HEK293 (cell line): ENCODE data around the gene TNIK.

ENCODE experiments used
- CTCF ChIA-PET: fragments of 350-600 bp; formaldehyde crosslinking; extraction: SDS; loops from one replicate; lab custom pipeline; 2021; ENCODE audit warnings: antibody characterized with exemption; lab: Yijun Ruan, JAX
- POLR2A ChIA-PET: fragments of 300-600 bp; formaldehyde crosslinking; extraction: SDS; loops from one replicate; lab custom pipeline; 2020; ENCODE audit warnings: antibody characterized with exemption, inconsistent platforms; lab: Yijun Ruan, JAX
- H3K27ac ChIP-seq: fragments of 200-500 bp; sonication (Bioruptor generic); 2 replicates; pipeline ENCODE4 v1.5.1; 2014; ENCODE audit warnings: low read depth, low read length, control low read depth, inconsistent platforms; ENCODE audit errors: extremely low read depth
- H3K36me3 ChIP-seq, 2 experiments: fragments of 200-500 bp in 1 of 2; sonication (Bioruptor generic) in 1 of 2; 1 replicate in 1 of 2; 2 replicates in 1 of 2; pipeline ENCODE4 v1.5.1; 2014 to 2017; ENCODE audit warnings: inconsistent platforms in 2 of 2, low read length in 2 of 2; ENCODE audit not compliant: control insufficient read depth in 2 of 2, insufficient read depth in 1 of 2
- H3K4me1 ChIP-seq: fragments of 200-500 bp; sonication (Bioruptor generic); 2 replicates; pipeline ENCODE4 v1.5.1; 2014; ENCODE audit warnings: mild to moderate bottlenecking, low read length, inconsistent platforms; ENCODE audit not compliant: control insufficient read depth, insufficient read depth
- H3K4me3 ChIP-seq: 2 replicates; pipeline ENCODE4 v1.5.1; 2011; ENCODE audit warnings: low read depth, mild to moderate bottlenecking, control low read depth, low read length, moderate library complexity
- H3K9me3 ChIP-seq: fragments of 200-500 bp; sonication (Bioruptor generic); 2 replicates; pipeline ENCODE4 v1.5.1; 2014; ENCODE audit warnings: low read depth, low read length, inconsistent platforms; ENCODE audit not compliant: control insufficient read depth, insufficient read depth
- GLI4 ChIP-seq: fragments of 450-650 bp; formaldehyde crosslinking; IDR thresholded peaks from 2 replicates; pipeline ENCODE4 v1.5.1; 2016; ENCODE audit warnings: missing biosample characterization, missing genetic modification characterization
- SALL2 ChIP-seq: fragments of 450-650 bp; formaldehyde crosslinking; IDR thresholded peaks from 2 replicates; pipeline ENCODE4 v1.5.0; 2017; ENCODE audit warnings: missing biosample characterization, mild to moderate bottlenecking, missing genetic modification characterization, borderline replicate concordance
- SCRT1 ChIP-seq: fragments of 450-650 bp; formaldehyde crosslinking; IDR thresholded peaks from 2 replicates; pipeline ENCODE4 v1.5.1; 2016; ENCODE audit warnings: missing biosample characterization, missing genetic modification characterization, borderline replicate concordance
- SETDB1 ChIP-seq: IDR thresholded peaks from one replicate; pipeline ENCODE4 v1.6.1; 2017; ENCODE audit warnings: mild to moderate bottlenecking, low read length, moderate library complexity, mixed read lengths; ENCODE audit not compliant: insufficient read length
- YY1 ChIP-seq: fragments of 450-650 bp; formaldehyde crosslinking; IDR thresholded peaks from 2 replicates; pipeline ENCODE4 v1.5.1; 2018; ENCODE audit warnings: missing biosample characterization, missing genetic modification characterization
- YY2 ChIP-seq: fragments of 450-650 bp; formaldehyde crosslinking; IDR thresholded peaks from 2 replicates; pipeline ENCODE4 v1.5.1; 2016; ENCODE audit warnings: missing biosample characterization, missing genetic modification characterization
- ZFP37 ChIP-seq: fragments of 450-650 bp; formaldehyde crosslinking; IDR thresholded peaks from 2 replicates; pipeline ENCODE4 v1.5.1; 2016; ENCODE audit warnings: missing biosample characterization, missing genetic modification characterization
- ZNF112 ChIP-seq: fragments of 450-650 bp; formaldehyde crosslinking; IDR thresholded peaks from 2 replicates; pipeline ENCODE4 v1.5.0; 2017; ENCODE audit warnings: missing biosample characterization, missing genetic modification characterization
- ZNF140 ChIP-seq: fragments of 450-650 bp; formaldehyde crosslinking; IDR thresholded peaks from 2 replicates; pipeline ENCODE4 v1.5.1; 2016; ENCODE audit warnings: missing biosample characterization, missing genetic modification characterization
- ZNF157 ChIP-seq: fragments of 450-650 bp; formaldehyde crosslinking; IDR thresholded peaks from 2 replicates; pipeline ENCODE4 v1.5.1; 2016; ENCODE audit warnings: missing biosample characterization, missing genetic modification characterization
- ZNF16 ChIP-seq: fragments of 450-650 bp; formaldehyde crosslinking; IDR thresholded peaks from 2 replicates; pipeline ENCODE4 v1.5.1; 2016; ENCODE audit warnings: low read depth, missing biosample characterization, missing genetic modification characterization
- ZNF174 ChIP-seq: fragments of 450-650 bp; formaldehyde crosslinking; IDR thresholded peaks from 2 replicates; pipeline ENCODE4 v1.5.0; 2017; ENCODE audit warnings: missing biosample characterization, mild to moderate bottlenecking, missing genetic modification characterization
- ZNF214 ChIP-seq: fragments of 450-650 bp; formaldehyde crosslinking; IDR thresholded peaks from 2 replicates; pipeline ENCODE4 v1.5.1; 2017; ENCODE audit warnings: missing biosample characterization, mild to moderate bottlenecking, missing genetic modification characterization, borderline replicate concordance
- ZNF239 ChIP-seq: fragments of 450-650 bp; formaldehyde crosslinking; IDR thresholded peaks from 2 replicates; pipeline ENCODE4 v1.5.1; 2016; ENCODE audit warnings: missing biosample characterization, missing genetic modification characterization
- ZNF354C ChIP-seq: fragments of 450-650 bp; formaldehyde crosslinking; IDR thresholded peaks from 2 replicates; pipeline ENCODE4 v1.5.1; 2016; ENCODE audit warnings: missing biosample characterization, missing genetic modification characterization, low read depth, borderline replicate concordance
- ZNF529 ChIP-seq: fragments of 450-650 bp; formaldehyde crosslinking; IDR thresholded peaks from 2 replicates; pipeline ENCODE4 v1.5.1; 2017; ENCODE audit warnings: missing genetic modification characterization, missing biosample characterization; ENCODE audit not compliant: insufficient replicate concordance
- ZNF561 ChIP-seq: fragments of 450-650 bp; IDR thresholded peaks from 2 replicates; pipeline ENCODE4 v1.5.1; 2018; ENCODE audit warnings: missing biosample characterization, missing genetic modification characterization, borderline replicate concordance
- ZNF585B ChIP-seq: fragments of 450-650 bp; formaldehyde crosslinking; IDR thresholded peaks from 2 replicates; pipeline ENCODE4 v1.5.1; 2016; ENCODE audit warnings: missing biosample characterization, missing genetic modification characterization
- ZNF624 ChIP-seq: fragments of 450-650 bp; formaldehyde crosslinking; IDR thresholded peaks from 2 replicates; pipeline ENCODE4 v1.5.1; 2017; ENCODE audit warnings: missing biosample characterization, missing genetic modification characterization
- ZNF626 ChIP-seq: fragments of 450-650 bp; sonication (Bioruptor Pico); formaldehyde crosslinking; IDR thresholded peaks from 2 replicates; pipeline ENCODE4 v1.5.1; 2018; ENCODE audit warnings: missing biosample characterization, missing genetic modification characterization, inconsistent platforms
- ZNF629 ChIP-seq: fragments of 450-650 bp; formaldehyde crosslinking; IDR thresholded peaks from 2 replicates; pipeline ENCODE4 v1.5.1; 2017; ENCODE audit warnings: missing biosample characterization, missing genetic modification characterization
- ZNF664 ChIP-seq: fragments of 450-650 bp; formaldehyde crosslinking; IDR thresholded peaks from 2 replicates; pipeline ENCODE4 v1.5.1; 2016; ENCODE audit warnings: missing biosample characterization, missing genetic modification characterization
- ZNF677 ChIP-seq: fragments of 450-650 bp; IDR thresholded peaks from 2 replicates; pipeline ENCODE4 v1.5.0; 2018; ENCODE audit warnings: missing biosample characterization, mild to moderate bottlenecking, missing genetic modification characterization, moderate library complexity
- ZNF776 ChIP-seq: fragments of 450-650 bp; formaldehyde crosslinking; IDR thresholded peaks from 2 replicates; pipeline ENCODE4 v1.5.0; 2017; ENCODE audit warnings: missing biosample characterization, missing genetic modification characterization, borderline replicate concordance
- ZNF792 ChIP-seq: fragments of 450-650 bp; formaldehyde crosslinking; IDR thresholded peaks from 2 replicates; pipeline ENCODE4 v1.5.1; 2016; ENCODE audit warnings: missing biosample characterization, missing genetic modification characterization
- ZSCAN30 ChIP-seq: fragments of 450-650 bp; IDR thresholded peaks from 2 replicates; pipeline ENCODE4 v1.5.1; 2018; ENCODE audit warnings: missing biosample characterization, mild to moderate bottlenecking, missing genetic modification characterization, moderate library complexity
- TF ChIP-seq, protein P1 (sequence below): fragments of 450-650 bp; formaldehyde crosslinking; IDR thresholded peaks from 2 replicates; pipeline ENCODE4 v1.5.1; 2016; ENCODE audit warnings: missing biosample characterization, missing genetic modification characterization
- TF ChIP-seq, protein P2 (sequence below): fragments of 450-650 bp; IDR thresholded peaks from 2 replicates; pipeline ENCODE4 v1.5.1; 2018; ENCODE audit warnings: missing biosample characterization, missing genetic modification characterization
- TF ChIP-seq, protein P3 (sequence below): fragments of 450-650 bp; formaldehyde crosslinking; IDR thresholded peaks from 2 replicates; pipeline ENCODE4 v1.5.1; 2016; ENCODE audit warnings: missing biosample characterization, missing genetic modification characterization

Gene TNIK

DNA sequence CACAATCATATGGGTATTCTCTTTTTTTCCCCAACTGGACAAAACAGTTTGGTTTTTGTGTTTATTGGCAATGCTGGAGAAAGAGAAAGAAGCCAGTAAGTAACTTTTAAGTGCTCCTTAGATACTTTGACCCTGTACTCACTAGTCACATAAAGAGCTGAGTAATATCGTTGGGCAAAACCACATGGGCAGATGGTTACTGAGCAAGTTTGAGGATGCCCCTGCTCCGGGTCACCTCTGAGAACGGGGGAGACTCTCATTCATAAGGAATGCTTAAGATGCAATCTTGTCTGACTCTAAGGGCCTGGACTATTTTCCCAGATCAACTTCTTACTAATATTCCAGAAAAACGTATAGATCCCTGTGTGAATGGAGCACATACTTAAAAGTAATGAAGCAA, 327.3 kb downstream of the TNIK start:
- no peaks in the 10 kb centered on the region for H3K9me3 ChIP-seq
- TF ChIP-seq, protein P1, sequence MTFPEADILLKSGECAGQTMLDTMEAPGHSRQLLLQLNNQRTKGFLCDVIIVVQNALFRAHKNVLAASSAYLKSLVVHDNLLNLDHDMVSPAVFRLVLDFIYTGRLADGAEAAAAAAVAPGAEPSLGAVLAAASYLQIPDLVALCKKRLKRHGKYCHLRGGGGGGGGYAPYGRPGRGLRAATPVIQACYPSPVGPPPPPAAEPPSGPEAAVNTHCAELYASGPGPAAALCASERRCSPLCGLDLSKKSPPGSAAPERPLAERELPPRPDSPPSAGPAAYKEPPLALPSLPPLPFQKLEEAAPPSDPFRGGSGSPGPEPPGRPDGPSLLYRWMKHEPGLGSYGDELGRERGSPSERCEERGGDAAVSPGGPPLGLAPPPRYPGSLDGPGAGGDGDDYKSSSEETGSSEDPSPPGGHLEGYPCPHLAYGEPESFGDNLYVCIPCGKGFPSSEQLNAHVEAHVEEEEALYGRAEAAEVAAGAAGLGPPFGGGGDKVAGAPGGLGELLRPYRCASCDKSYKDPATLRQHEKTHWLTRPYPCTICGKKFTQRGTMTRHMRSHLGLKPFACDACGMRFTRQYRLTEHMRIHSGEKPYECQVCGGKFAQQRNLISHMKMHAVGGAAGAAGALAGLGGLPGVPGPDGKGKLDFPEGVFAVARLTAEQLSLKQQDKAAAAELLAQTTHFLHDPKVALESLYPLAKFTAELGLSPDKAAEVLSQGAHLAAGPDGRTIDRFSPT (tag by site-specific recombination) = no peak
- TF ChIP-seq ZFP37 (tag by site-specific recombination) (no peak), ZNF239 (no peak), ZNF214 (tag by site-specific recombination) (no peak), ZNF112 (tag by site-specific recombination) (no peak), ZNF140 (tag by site-specific recombination) (no peak), YY1 (tag by site-specific recombination) (no peak), ZNF629 (tag by site-specific recombination) (no peak), ZNF664 (no peak), ZNF174 (tag by site-specific recombination) (no peak), ZNF585B (tag by site-specific recombination) (no peak), ZNF624 (tag by site-specific recombination) (no peak), ZNF677 (no peak), ZNF16 (no peak), ZNF157 (tag by site-specific recombination) (no peak), ZNF529 (no peak), GLI4 (tag by site-specific recombination) (no peak)
- TF ChIP-seq, protein P2, sequence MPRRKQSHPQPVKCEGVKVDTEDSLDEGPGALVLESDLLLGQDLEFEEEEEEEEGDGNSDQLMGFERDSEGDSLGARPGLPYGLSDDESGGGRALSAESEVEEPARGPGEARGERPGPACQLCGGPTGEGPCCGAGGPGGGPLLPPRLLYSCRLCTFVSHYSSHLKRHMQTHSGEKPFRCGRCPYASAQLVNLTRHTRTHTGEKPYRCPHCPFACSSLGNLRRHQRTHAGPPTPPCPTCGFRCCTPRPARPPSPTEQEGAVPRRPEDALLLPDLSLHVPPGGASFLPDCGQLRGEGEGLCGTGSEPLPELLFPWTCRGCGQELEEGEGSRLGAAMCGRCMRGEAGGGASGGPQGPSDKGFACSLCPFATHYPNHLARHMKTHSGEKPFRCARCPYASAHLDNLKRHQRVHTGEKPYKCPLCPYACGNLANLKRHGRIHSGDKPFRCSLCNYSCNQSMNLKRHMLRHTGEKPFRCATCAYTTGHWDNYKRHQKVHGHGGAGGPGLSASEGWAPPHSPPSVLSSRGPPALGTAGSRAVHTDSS (tag by site-specific recombination) = no peak
- TF ChIP-seq, protein P3, sequence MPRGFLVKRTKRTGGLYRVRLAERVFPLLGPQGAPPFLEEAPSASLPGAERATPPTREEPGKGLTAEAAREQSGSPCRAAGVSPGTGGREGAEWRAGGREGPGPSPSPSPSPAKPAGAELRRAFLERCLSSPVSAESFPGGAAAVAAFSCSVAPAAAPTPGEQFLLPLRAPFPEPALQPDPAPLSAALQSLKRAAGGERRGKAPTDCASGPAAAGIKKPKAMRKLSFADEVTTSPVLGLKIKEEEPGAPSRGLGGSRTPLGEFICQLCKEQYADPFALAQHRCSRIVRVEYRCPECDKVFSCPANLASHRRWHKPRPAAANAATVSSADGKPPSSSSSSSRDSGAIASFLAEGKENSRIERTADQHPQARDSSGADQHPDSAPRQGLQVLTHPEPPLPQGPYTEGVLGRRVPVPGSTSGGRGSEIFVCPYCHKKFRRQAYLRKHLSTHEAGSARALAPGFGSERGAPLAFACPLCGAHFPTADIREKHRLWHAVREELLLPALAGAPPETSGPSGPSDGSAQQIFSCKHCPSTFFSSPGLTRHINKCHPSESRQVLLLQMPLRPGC = no peak
- H3K36me3 ChIP-seq = peaks cover 0 to 12% of the 10 kb centered on the region in 2 experiments; a peak in 1 of 3 replicates
- ChIA-PET POLR2A (no interaction called here), CTCF (no interaction called here)
- H3K27ac ChIP-seq = no peak overlapping the region
- no peak overlapping the region for H3K4me3 ChIP-seq
- no peaks in the 10 kb centered on the region for H3K4me1 ChIP-seq

DNA sequence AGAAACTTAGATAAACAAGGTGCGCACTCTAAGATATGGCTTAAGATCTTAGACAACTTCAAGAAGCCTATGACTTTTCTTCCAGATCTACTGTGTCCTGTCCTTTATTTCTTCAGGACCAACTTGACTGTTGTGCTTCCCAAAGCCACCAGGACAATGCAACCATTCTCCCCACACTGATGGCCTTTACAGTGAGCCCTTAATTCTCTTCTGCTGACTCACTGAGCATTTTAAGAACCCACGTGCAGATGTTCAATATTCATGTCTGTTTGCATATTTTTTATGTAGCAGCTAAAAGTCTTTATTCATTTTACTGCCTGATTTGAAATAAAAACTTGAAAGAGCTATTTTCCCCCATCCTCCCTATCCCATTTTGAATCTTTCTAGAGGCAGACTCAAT, 330.4 kb downstream of the TNIK start:
- ChIA-PET POLR2A (no interaction called here), CTCF (interaction anchor here (0.6 kb wide), 1 partner anchor 356 kb away, joined by 3 read pairs; no protein-coding TSS in a partner anchor)
- no peak overlapping the region for H3K27ac ChIP-seq
- TF ChIP-seq, protein P1 (tag by site-specific recombination) = no peak
- TF ChIP-seq YY2 (tag by site-specific recombination) (no peak), ZSCAN30 (tag by site-specific recombination) (no peak), SALL2 (tag by site-specific recombination) (no peak), ZNF626 (tag by site-specific recombination) (no peak), ZNF792 (tag by site-specific recombination) (no peak), SCRT1 (tag by site-specific recombination) (no peak), SETDB1 (no peak), ZNF354C (tag by site-specific recombination) (no peak), ZNF112 (tag by site-specific recombination) (no peak), ZNF561 (tag by site-specific recombination) (no peak), ZNF776 (no peak)
- TF ChIP-seq, protein P3 = no peak

More for the DNA sequence above, 330.4 kb downstream of the TNIK start:
- peaks cover 0 to 6% of the 10 kb centered on the region in 2 experiments; a peak in 1 of 3 replicates for H3K36me3 ChIP-seq
- no peaks in the 10 kb centered on the region for H3K9me3 ChIP-seq
- no peak overlapping the region for H3K4me3 ChIP-seq
- no peaks in the 10 kb centered on the region for H3K4me1 ChIP-seq
